C4-2B (cell line): ENCODE measurements around the gene XKR7.
"Not testable (repeated sequence)": the region's sequence is repeated elsewhere in the genome, so short reads cannot be mapped to it uniquely, and the experiment has no call there.

Experiments used
- H3K27ac ChIP-seq: fragments of 450-650 bp; 2 replicates; pipeline ENCODE4 v1.5.1; 2017
- ZFX ChIP-seq: fragments of 450-650 bp; IDR thresholded peaks from 2 replicates; pipeline ENCODE4 v1.6.1; 2017
- TF ChIP-seq, protein P1 (sequence below): fragments of 450-650 bp; conservative IDR thresholded peaks from 2 replicates; pipeline ENCODE4 v1.5.1; 2017; ENCODE audit warnings: mild to moderate bottlenecking

XKR7 gene, protein sequence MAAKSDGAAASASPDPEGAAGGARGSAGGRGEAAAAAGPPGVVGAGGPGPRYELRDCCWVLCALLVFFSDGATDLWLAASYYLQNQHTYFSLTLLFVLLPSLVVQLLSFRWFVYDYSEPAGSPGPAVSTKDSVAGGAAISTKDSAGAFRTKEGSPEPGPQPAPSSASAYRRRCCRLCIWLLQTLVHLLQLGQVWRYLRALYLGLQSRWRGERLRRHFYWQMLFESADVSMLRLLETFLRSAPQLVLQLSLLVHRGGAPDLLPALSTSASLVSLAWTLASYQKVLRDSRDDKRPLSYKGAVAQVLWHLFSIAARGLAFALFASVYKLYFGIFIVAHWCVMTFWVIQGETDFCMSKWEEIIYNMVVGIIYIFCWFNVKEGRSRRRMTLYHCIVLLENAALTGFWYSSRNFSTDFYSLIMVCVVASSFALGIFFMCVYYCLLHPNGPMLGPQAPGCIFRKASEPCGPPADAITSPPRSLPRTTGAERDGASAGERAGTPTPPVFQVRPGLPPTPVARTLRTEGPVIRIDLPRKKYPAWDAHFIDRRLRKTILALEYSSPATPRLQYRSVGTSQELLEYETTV

DNA sequence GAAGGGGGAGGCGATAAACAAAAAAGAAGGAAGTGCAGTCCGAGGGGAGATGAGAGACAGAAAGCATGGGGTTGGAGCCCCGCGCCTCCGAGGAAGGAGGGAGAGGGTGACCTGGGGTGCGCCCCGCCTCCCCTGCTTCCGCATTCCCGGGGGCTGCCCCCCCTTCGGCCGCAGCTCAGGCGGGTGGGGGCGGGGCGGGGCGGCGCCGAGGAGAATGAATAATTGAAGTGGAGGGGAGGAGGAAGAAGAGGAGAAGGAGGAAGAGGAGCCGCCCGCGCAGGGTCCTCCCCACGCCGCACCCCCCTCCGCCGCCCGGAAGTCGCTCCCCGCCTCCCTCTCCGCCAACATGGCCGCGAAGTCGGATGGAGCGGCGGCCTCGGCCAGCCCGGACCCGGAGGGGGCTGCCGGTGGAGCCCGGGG is at the start of gene XKR7:
Gene XKR7, plus strand, starts transcription at position 322 of the 420 bp plus-strand sequence. Its CDS starts 25 bp downstream, at position 347.
- no peak for TF ChIP-seq ZFX
- TF ChIP-seq, protein P1, sequence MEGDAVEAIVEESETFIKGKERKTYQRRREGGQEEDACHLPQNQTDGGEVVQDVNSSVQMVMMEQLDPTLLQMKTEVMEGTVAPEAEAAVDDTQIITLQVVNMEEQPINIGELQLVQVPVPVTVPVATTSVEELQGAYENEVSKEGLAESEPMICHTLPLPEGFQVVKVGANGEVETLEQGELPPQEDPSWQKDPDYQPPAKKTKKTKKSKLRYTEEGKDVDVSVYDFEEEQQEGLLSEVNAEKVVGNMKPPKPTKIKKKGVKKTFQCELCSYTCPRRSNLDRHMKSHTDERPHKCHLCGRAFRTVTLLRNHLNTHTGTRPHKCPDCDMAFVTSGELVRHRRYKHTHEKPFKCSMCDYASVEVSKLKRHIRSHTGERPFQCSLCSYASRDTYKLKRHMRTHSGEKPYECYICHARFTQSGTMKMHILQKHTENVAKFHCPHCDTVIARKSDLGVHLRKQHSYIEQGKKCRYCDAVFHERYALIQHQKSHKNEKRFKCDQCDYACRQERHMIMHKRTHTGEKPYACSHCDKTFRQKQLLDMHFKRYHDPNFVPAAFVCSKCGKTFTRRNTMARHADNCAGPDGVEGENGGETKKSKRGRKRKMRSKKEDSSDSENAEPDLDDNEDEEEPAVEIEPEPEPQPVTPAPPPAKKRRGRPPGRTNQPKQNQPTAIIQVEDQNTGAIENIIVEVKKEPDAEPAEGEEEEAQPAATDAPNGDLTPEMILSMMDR: no peak
- no peak within 1 kb of the TSS for H3K27ac ChIP-seq

DNA sequence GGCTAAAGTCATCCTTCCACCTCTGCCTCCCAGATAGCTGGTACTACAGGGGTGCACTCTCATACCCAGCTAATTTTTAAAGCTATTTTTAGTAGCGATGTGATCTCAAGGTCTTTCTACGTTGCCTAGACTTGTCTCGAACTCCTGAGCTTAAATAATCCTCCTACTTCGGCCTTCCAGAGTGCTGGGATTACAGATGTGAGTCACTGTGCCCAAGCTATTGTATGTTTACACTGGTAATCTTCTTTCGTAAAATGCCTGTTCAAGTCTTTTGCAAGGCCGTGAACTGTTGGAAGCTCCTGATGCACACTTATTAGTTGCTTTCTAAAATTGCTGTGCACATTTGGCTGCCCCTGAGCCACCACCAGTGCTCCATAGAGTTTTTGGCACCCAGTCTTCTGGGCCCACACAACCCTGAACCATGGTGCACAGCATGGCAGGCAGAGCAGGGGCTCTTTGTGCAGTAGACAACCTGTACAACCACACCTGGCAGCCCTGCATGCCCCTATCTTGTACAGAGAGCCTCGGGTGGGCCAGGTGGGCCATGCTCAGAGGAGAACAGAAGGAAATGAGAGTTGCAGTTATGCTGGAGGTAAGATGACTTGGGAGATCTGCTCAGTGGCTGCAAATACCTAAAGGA is 49.4 kb upstream of the XKR7 start:
- no peak overlapping the region for H3K27ac ChIP-seq
- no peak for TF ChIP-seq ZFX
- TF ChIP-seq, protein P1: no peak

DNA sequence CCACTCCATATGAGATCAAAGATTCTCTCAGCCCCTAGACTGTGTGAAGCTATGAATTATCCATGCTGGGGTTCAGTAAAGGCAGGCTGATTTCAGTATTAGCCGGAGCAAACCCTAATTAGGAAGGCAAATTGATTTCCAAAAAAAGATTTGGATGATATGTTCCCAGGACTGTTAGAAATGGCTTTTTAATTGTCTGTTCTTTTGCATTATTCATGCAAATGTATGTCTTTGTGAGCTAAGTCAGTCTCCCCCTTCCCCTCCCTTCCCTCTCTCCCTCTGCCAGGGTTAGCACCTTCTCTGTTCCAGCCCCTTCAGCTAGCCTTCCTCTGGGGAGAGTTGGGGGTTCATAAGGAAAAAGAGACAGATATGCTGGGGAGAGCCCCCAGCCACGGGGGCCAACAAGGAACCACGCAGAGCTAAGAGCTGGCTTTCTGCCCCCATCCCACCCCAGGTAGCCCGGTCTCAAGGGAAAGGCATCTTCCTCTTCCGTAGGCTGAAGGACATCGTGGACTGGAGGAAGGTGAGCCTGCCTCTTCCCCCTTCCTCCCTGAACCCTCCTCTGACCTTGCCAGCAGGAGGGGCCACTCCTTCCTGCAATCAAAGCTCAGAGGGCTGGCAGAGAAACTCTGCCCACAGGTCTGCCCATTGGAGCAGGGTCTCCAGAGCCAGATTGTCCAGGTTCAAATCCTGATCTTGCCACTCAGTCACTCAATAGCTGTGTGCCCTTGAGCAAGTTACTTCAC is 48.4 kb upstream of the XKR7 start:
- TF ChIP-seq, protein P1: no peak
- no peak for TF ChIP-seq ZFX
- no peak overlapping the region for H3K27ac ChIP-seq

DNA sequence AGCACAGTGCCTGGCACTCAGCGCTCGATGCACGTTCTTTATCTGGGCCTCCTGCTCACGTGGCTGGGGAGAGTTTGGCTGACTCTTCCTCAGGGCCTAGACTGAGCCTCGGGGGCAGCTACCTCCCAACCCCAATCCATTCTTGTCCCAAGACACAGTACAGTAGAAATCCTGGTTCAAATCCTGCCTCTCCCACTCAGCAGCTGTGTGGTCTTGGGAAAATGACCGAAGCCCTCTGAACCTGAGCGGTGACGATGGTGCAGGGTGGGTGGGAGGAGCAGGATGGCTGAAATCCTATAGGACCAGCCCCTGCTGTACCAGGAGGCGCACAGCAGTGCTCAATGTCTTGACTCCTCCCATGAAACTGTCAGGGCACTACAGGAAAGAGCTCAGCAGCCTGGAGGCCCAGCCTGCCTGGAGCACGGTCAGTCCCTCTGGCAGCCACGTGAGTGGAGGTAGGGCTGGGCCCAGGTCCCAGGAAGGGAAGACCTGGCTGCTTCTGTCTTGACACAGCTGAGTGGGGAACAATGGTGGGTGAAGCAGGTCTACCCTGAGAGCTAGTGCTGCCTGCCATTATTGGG is 47.6 kb upstream of the XKR7 start:
- no peak overlapping the region for H3K27ac ChIP-seq
- TF ChIP-seq, protein P1: no peak
- TF ChIP-seq ZFX: no peak

DNA sequence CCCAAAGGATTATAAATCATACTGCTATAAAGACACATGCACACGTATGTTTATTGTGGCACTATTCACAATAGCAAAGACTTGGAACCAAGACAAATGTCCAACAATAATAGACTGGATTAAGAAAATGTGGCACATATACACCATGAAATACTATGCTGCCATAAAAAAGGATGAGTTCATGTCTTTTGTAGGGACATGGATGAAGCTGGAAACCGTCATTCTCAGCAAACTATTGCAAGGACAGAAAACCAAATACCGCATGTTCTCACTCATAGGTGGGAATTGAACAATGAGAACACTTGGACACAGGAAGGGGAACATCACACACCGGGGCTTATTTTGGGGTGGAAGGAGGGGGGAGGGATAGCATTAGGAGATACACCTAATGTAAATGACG is 46.5 kb upstream of the XKR7 start:
- not testable (repeated sequence) for H3K27ac ChIP-seq

DNA sequence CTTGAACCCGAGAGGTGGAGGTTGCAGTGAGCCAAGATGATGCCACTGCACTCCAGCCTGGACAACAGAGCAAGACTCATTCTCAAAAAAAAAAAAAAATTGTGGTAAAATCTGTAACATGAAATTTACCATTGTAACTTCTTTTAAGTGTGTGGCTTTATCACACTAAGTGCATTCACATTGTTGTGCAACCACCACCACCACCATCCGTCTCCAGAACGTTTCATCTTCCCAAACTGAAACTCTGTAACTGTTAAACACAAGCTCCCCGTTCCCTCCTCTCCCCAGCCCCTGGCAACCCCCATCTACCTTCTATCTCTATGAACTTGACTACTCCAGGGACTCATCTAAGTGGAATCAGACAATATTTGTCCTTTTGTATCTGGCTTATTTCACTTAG is 45.8 kb upstream of the XKR7 start:
- no peak overlapping the region for H3K27ac ChIP-seq
- TF ChIP-seq ZFX: no peak
- TF ChIP-seq, protein P1: no peak

DNA sequence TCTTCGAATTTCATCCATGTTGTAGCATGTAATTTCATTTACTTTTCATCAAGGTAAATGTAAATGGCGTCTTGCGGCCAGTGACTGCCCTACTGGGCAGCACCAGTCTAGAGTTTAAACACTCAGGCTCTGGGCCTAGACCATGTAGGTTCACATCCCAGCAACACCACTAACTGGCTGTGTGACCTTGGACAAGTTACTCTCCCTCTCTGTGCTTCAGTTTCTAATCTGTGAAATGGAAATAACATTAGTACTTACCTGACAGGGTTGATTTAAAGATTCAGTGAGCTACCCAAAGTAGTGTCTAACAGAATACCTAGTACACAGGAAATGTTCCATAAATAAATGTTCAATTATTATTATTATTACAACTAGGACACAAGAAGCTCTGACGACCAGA is 45.4 kb upstream of the XKR7 start:
- no peak overlapping the region for H3K27ac ChIP-seq
- TF ChIP-seq, protein P1: no peak
- no peak for TF ChIP-seq ZFX
